Astrocyte (in vitro differentiated cells and primary cell): ENCODE results near the gene SMPDL3A.

Experiments used
- CTCF ChIP-seq: IDR thresholded peaks from 2 replicates; pipeline ENCODE4 v1.5.1; 2011; ENCODE audit warnings: low read depth, mild to moderate bottlenecking, inconsistent platforms, low read length, moderate library complexity; ENCODE audit not compliant: insufficient read depth
- EZH2 ChIP-seq: IDR thresholded peaks from 2 replicates; pipeline ENCODE4 v1.6.1; 2012; ENCODE audit warnings: mild to moderate bottlenecking, low read length, inconsistent platforms; ENCODE audit not compliant: insufficient read depth

GRCh38 chr6:122790028-122790422 is 967 bp downstream of the SMPDL3A start:
- TF ChIP-seq CTCF = no peak
- no peak for TF ChIP-seq EZH2
